HG02678 (cell line): ENCODE data around the gene PLA2G4D.
A peak's percentile ranks its signal among the peaks of the same experiment; 100 is the strongest.

ENCODE experiments used
- ATAC-seq: cut with Tn5 transposase; IDR thresholded peaks from one replicate; pipeline ENCODE4 v1.9.1; 2021; ENCODE audit warnings: mild to moderate bottlenecking, moderate library complexity; ENCODE audit not compliant: unreplicated experiment

The PLA2G4D gene

DNA sequence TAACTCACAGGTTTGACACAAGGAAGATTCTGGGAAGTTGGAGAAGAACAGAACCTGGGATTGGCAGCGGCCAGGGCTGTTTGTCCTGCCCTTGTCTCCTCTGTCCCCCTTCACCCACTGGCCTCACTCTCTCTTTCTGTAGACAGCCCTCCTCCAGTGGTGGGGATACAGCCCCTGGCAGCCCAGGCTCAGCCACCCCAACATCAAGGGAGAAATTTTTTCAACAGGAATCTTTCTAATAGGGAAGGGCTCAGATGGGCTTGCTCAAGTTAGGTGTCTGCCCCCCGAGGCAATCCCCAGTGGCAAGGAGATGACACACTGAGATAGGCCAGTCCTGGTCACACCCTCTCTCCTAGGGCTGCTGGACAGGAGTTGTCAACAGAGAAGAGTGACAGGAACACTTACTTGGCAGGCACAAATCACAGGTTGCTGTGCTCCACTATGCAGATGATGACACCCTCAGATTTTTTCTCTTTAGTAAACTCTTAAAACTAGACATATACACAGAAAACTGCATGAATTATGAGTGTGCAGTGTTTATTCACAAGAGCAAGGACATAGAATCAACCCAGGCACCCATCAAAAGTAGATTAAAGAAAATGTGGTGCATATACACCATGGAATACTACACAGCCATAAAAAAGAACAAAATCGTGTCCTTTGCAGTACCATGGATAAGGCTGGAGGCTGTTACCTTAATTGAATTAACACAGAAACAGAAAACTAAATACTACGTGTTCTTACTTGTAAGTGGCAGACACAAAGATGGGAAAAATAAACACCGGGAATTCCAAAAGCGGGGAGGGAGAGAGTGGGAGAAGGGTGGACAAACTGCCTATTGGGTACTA is 36.3 kb downstream of the PLA2G4D start:
- no peak for ATAC-seq

DNA sequence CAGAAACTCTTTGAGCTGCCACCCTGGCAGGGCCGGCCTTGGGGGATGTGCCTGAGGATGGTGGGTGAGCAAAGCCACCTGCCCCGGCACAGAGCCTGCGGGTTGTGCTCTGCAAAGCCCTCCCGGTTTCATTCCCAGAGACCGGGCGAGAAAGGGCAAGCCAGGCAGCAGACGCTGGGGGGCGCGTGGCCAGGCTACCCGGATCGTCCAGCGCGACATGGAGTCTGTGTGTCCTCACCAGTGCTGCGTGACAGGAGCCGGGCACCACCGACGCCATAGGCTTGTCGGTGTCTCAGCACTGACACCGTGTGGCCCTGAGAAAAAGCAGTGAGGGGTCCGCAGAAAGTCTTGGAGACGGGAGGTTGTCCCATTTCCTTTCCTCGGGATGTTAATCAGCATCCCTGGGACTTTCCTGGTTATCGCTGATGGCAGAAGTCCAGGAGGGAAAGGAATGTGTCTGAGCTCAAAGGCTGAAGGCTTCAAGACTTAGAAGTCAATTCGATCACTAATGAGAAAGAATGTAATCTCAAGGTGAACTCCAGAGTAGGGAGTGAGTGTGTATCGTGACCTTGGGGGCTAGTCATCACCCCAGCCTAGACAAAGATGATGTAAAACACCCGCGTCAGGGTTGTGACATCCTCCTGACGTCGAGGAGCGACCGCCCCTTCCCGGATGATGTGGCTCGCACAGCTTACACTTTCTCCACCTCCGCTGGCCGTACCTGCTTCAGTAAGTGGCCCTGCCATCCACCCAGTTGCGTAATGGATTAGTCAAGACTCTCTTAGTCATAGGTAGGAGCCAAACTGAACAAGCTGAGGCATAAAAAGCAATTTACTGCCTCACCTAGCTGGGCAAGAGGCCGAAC is 37.2 kb downstream of the PLA2G4D start:
- no peak for ATAC-seq

DNA sequence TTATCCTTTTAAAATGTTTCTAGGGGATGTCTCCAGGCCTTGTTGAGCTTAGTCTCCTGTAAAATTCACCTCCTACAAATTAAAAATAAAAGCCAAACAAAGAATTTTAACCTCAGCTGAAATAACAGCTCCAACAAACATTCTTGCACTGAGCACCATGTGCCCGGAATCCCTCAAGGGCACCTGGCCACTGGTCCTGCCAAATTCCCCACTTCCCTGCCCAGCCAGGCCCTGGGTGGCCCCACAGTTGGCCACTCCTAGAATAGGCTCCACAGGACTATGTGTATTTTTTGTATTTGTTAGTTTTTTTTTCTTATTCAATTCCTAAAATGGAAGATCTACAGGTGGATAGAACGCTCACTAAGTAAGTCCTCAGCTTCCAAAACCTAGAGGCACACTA is 40.4 kb downstream of the PLA2G4D start:
- no peak for ATAC-seq

DNA sequence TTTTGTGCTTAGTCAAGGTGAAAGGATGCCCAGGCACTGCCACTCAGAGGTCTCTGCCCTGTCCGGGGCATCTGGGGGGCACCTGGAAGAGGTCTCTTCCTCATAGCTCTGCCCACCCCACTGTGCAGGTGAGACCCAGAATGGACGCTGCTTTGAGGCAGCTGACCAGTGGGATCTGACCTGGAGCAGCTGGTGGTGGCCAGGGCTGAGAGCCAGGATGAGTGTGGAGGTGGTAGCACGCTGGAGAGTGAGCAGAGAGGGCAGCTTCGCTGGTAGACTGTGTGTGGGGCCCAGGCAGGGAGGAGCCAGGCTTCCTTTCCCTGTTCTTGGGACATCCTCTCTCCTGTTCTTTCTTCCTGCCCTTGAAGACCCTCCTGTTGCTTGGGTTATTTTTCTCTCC is 41.4 kb downstream of the PLA2G4D start:
- no peak for ATAC-seq

DNA sequence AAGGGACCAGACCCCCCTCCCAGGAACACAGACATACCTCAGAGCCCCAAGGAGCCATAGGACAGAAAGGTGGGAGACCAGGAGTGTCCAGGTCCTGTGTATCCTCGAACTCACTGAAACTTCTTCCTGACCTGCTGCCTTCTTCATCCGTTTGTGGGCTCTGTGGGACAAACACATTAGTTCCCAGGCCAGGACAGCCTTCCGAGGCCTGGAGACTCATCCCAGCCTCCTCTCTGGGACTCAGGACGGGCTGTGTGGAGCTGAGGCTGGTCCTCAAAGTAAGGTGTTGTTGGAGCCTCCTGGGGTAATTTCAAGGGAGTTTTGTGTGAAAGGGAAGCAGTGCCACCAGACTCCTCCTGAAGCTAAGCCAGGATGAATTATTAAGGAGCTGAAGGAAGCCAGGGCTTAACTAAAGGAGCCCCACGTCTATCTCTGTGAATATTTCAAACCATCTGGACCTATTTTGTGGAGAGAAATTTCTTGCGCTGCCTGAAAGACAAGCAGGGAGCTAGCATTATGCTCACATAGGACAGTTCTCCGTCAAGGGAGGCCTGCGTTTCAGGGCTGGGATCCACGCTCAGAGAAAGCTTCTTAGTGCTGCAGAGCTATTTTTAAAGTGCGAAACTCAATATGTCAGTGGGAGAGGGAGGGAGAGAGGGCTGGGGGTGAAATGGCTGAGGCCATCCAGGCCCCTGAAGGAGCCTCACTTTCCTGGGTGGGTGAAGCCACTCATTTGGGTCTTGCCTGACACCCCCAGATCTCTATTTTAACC is 43.7 kb downstream of the PLA2G4D start:
- ATAC-seq = no peak

DNA sequence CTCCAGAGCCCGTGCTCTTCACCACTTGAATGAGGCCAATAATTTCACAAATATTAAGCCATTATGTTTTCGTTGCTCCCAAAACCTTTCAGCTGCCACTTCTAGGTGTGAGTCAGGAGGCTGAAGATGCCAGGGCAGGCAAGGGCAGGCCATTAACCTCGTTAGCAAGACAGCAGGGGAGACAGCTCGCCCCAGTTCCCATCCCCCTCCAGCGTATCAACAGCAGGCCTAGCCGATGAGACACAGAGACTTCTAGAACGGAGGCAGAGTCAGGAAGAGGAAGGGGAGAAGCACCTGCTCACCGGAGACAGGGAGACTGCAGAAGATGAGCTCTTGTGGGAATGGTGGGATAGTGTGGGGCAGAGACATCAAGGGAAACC is 45.6 kb downstream of the PLA2G4D start:
- ATAC-seq = no peak

DNA sequence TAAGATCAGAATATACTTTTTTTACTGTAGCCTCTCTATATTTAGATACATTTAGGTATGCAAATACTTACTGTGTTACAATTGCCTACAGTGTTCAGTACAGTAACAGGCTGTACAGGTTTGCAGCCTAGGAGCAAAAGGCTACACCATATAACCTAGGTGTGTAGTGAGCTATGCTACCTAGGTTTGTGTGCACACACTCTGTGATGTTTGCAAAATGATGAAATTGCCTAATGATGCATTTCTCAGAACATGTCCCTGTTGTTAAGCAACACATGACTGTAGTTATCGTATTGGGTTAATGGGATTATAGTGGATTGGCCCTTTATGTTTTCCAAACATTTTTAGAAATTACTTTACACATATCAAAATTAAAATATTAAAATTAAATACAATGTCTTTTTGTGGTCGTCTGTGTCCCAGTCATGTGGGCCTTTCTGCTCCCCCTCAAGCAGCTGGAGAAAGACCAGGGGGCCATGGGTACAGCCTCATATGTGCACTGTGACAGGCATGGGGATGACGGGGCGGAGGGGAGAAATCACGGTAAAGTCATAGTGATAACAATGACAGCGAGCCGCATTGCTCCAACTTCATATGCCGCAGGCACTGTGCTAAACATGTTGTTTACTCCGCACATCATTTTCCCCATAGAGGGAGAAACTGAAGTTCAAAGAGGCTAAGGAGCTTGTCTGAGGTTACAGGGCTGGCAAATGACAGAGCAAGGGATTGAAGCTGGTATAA is 46.1 kb downstream of the PLA2G4D start:
- no peak for ATAC-seq

DNA sequence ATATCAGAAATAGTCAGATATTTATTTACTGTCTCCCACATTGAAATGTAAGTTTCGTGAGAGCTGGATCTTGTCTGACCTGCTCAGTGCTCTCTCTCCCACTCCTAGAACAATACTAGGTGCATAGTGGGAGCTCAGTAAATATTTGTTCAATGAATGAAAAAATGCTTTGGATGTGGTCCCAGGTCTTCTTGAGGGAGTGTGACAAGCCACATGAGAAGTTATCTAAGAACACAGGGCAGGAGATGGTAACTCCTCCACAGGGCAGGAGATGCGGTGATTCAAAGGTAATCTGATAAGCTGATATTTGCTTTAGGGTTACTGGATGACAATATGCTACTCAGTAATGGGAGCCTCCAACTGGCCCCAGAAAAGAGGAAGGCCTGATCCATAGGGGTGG is 47.8 kb downstream of the PLA2G4D start:
- no peak for ATAC-seq

DNA sequence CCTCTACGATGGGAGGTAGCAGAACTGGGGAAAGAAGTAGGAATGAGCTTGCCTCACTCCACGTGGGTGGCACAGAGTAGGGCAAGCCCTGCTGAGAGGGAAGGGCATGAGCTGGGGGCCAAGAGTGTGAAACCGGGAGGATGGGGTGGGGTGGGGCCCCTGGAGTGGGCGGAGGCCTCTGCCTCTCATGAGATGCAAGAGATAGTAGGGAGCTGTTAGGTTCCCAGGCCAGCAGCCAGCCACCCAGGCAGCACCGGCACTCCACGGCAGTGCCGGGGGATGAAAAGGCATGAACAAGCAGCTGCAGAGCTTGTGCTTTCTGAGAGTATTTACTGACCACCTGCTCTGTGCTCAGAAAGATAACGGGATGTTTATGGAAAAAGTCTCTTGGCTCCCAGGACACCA is 49.1 kb downstream of the PLA2G4D start:
- ATAC-seq = no peak

DNA sequence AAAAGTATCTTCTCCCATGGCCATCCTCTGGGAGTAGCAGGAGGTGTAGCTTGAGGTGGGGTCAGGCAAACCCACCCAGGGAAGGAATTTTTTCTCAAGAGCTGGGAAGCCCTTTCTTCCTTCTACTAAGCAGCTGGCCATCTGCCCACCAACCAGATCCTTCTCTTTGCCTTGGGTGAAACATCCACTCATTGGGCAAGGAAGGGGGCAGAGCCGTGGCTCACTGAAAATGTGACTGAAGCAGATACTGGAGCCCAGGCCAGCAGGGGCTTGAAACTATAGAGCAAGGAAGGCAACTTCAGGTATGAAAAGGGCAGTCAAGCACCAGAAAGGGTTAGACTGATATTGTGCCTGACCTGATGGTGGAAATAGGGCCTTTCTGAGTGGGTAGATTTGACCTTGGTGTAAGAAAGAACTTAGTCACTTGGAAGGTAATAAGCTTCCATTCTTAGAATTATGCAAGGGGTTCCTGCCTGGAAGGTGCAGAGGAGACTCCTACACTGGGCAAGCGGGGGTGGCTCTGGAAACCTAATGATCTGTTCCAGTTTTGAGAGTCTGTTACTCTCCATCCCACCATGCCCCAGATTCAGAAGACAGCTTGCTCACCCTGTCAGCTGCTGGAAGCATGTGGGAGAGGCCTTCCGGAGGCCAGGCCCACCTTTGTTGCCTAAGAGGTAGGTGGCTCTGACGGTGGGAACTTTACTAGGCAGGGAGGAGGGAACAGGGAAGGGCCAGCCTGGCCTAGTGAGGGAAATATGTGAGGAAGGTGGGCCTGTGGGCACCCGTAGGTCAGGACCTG is 51.6 kb downstream of the PLA2G4D start:
- no peak for ATAC-seq

DNA sequence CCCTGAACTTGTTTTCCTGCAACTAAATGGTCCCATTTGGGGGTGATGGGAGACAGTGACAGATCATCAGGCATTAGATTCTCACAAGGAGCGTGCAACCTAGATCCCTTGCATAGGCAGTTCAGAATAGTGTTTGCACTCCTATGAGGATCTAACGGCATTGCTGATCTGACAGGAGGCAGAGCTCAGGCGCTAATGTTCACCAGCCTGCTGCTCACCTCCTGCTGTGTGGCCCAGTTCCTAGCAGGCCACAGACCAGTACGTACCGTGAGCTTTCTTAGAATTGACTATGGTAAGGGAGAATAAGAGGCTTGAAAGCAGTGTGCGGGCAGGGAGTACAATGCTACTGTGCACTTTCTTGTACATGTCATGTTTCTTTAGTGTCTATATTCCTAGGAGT is 56.0 kb downstream of the PLA2G4D start:
- ATAC-seq = no peak

DNA sequence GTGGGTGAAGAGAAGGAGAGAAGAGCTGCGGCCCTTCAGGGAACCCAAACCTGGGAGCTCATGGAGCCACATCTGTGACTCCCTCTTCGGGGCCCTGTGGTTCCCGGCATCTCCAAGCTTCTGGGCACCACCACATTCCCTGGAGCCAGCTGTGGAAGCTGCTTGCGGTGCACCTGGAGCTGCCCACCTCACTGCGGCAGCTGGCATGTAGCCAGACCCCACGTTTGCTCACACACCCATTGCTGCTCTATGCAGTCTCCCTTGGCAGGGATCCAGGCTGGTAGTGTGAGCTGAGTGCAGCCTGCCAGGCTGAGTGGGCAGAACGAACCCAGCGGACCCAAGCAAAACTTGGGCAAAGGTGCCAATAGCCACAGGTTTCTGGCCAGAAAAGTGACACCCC is 56.7 kb downstream of the PLA2G4D start:
- no peak for ATAC-seq

DNA sequence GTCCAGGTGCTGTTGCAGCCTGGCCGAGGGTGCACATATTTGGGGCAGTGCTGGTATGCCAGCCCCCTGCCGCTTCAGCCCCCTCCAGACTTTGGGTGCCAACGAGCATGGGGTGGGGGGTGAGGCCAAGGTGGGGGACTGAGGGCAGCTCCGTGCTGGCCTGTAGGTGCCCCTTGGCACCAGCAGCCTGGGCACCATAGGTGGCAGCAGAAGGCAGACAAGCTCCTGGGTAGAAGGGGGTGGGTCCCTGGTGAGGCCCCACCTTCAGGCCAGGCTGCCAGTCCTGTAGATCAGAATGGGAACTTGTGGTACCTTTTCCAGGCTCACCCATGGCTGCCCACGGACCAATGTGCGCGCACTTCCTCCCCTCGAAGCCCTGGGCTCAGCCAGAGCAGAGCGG is 57.4 kb downstream of the PLA2G4D start:
- no peak for ATAC-seq

DNA sequence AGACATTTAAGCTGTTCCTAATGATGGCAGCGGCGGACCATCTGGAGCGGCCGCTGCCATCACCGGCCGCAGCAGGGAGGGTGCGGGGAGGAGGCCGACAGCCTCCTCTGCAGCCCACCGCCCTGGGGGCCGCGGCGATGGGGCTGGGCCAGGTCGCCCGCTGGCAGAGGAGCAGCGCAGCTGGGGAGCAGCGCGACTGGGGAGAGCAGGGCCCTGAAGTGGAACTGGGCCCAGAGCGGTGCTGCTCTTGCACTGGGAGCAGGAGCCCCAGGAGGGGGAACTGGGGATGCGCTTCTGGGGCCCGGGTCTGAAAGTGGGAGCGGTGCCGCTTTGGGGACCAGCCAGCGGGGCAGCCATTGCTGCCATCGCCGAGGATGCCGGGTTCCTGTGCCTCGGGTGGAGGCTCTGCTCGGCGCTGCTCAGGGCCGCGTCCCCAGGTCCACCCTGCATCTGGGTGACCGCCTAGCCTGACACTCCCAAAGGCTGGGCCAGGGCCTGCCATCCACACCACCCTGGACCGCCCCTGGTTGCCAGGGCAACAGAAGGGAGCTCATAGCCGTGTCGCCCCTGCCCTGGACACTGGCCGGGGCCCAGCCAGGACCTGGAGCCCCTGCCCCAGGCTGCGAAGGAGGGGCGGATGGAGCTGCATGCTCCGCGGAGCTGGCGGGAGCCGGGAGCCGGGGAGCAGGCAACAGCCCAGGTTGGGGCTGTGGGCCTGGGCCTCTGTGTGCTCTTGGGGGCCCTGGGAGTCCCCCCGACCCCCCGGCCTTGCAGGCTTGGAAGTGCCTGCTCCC is 58.1 kb downstream of the PLA2G4D start:
- ATAC-seq = no peak

DNA sequence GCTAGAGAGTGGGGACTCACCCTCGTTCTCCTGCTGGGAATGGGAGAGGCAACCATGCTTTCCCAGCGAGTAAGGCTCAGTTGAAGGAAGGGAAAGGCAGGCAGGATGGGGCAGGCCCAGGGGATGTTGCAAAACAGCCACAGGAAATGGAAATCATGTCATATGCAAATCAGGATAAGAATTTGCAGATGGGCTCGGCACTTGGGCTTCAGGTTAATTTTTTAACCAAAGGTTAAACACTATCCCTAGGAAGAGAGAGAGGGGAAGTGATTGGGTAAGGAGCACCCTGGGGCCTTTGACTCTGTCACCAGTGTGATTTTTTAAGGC is 59.0 kb downstream of the PLA2G4D start:
- peak; percentile 66 for ATAC-seq

DNA sequence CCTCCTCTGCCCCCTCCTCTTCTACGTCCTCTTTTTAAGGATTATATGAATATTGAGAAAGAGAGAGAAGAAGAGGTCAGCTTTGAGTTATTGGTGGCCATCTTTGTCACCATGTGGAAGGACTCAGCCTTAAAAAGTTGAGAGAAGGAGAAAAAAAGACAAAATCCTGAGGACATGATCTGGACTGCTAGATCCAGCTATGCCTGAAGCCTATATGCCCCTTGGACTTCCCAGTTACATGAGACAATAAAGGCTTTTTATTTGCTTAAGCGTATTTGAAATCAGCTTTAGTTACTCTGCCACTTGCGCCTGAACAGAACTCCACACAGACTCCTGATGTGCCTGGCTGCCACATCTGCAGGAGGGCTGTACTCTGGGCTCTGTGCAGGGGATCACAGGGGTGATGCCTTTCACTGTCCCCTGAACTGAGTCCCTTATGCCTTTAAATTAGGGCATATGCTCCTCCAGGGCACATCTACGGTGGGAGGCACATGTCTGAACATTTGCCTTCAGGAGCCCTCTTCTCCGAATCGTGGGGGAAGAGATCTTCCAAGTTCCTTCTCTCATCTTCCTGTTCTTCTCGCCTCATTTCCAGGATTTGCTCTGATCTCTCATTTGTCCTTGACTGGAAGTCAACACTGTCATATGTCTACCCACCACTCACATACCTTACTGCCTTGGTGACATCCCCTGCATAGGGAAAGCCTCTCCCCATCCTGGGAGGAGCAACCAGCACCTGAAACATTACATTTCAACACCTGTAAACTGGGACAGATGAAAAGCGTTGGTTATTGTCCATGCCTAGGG is 59.5 kb downstream of the PLA2G4D start:
- ATAC-seq = peak; percentile 24

DNA sequence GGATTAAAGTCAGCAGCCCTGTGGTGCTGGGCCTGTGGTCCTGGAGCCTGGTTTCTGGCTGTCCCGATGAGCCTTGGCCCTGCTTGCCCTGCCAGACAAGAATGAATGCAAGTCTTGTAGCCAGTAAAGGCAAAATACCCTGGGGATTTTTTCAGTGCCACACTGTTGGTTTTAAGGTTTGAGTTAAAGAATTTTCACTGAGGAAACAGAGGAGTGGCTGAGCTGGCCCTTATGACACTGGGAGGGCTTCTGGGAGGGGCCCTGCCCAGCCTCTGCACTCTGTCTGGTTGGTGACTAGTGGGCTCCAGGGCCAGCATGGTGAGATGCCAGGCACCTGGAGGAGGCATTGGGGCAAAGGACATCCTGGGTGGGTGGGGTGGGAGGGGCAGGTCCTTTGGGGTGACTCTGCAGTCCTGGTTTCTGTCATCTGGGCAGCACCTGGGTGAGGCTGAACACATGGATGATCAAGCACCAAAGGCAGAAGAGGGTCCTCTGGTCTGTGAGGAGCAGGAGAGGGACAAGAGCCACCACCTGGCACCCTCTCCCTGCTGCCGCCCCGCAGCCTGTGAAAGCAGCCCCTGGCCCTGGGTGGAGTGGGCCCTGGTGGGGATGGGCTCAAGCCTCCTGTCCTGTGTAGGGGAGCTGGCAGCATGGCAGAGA is 61.0 kb downstream of the PLA2G4D start:
- no peak for ATAC-seq
